ENCODE results near the gene TMPRSS7. TPM values are rescaled to one million over a fixed set of nuclear protein-coding genes. Genes with fewer than 3 reads are reported as not detected.

TMPRSS7 gene
- total RNA-seq, 1 donor from 2014 or later, result 0.15 TPM

- intact Hi-C loops (cut with DNase I), result no loop called here
Observed at GRCh38 chr3:112117415-112117814, 82.9 kb downstream of the TMPRSS7 start.

GRCh38 chr3:112117841-112118571, 83.5 kb downstream of the TMPRSS7 start:
- TF ChIP-seq CTCF (IDR thresholded peaks at IDR 0.05), result no peak
- H3K4me3 ChIP-seq, result no peak overlapping the region
- intact Hi-C loops (cut with DNase I), result no loop called here
- H3K36me3 ChIP-seq, result peaks cover 6% of the 10 kb centered on the region
- no peaks in the 10 kb centered on the region for H3K9me3 ChIP-seq
- peak; percentile 26 to 35 for ATAC-seq
- H3K4me1 ChIP-seq, result peaks cover 11% of the 10 kb centered on the region
- no peak overlapping the region for H3K27ac ChIP-seq
- no peaks in the 10 kb centered on the region for H3K27me3 ChIP-seq (ENCODE audit: low read depth)
- DNase-seq, result peak; percentile 54

More at GRCh38 chr3:112117415-112117814, 82.9 kb downstream of the TMPRSS7 start:
- Histone ChIP-seq H3K4me1 (peaks cover 11% of the 10 kb centered on the region), H3K4me3 (no peak overlapping the region), H3K36me3 (peaks cover 9% of the 10 kb centered on the region), H3K27me3 (ENCODE audit: low read depth) (no peaks in the 10 kb centered on the region), H3K9me3 (no peaks in the 10 kb centered on the region), H3K27ac (no peak overlapping the region)
- DNase-seq, result no peak
- no peak for ATAC-seq
- TF ChIP-seq CTCF (IDR thresholded peaks at IDR 0.05), result no peak

GRCh38 chr3:112119962-112120836, 85.7 kb downstream of the TMPRSS7 start:
- no peak for TF ChIP-seq CTCF (IDR thresholded peaks at IDR 0.05)
- no peak overlapping the region for H3K27ac ChIP-seq
- H3K9me3 ChIP-seq, result no peaks in the 10 kb centered on the region
- H3K36me3 ChIP-seq, result no peaks in the 10 kb centered on the region
- H3K27me3 ChIP-seq (ENCODE audit: low read depth), result no peaks in the 10 kb centered on the region
- ATAC-seq, result peak; percentile 41 to 63
- DNase-seq, result no peak
- H3K4me1 ChIP-seq, result peaks cover 11% of the 10 kb centered on the region
- no peak overlapping the region for H3K4me3 ChIP-seq
- intact Hi-C loops (cut with DNase I), result no loop called here

GRCh38 chr3:112121577-112122547, 87.3 kb downstream of the TMPRSS7 start:
- Histone ChIP-seq H3K27ac (no peak overlapping the region), H3K27me3 (ENCODE audit: low read depth) (no peaks in the 10 kb centered on the region), H3K4me1 (peaks cover 18% of the 10 kb centered on the region), H3K9me3 (no peaks in the 10 kb centered on the region), H3K4me3 (no peak overlapping the region), H3K36me3 (no peaks in the 10 kb centered on the region)
- ATAC-seq (no peak), DNase-seq (no peak)
- intact Hi-C loops (cut with DNase I), result no loop called here
- no peak for TF ChIP-seq CTCF (IDR thresholded peaks at IDR 0.05)

GRCh38 chr3:112122870-112123269, 88.3 kb downstream of the TMPRSS7 start:
- TF ChIP-seq CTCF (IDR thresholded peaks at IDR 0.05), result no peak
- no peak overlapping the region for H3K27ac ChIP-seq
- H3K9me3 ChIP-seq, result no peaks in the 10 kb centered on the region
- no peaks in the 10 kb centered on the region for H3K36me3 ChIP-seq
- no peak overlapping the region for H3K4me3 ChIP-seq
- ATAC-seq (no peak), DNase-seq (no peak)
- intact Hi-C loops (cut with DNase I), result no loop called here
- no peaks in the 10 kb centered on the region for H3K27me3 ChIP-seq (ENCODE audit: low read depth)
- peaks cover 26% of the 10 kb centered on the region for H3K4me1 ChIP-seq

Measured in lower lobe of right lung (tissue), 2 donors.